MCF 10A (cell line): ENCODE data around the gene HRH2. TPM values are rescaled to one million over a fixed set of nuclear protein-coding genes. Genes with fewer than 3 reads are reported as not detected.

Experiments
- BruUV-seq: library from RNA; stranded (reverse); fragments of 400-500 nt; replicated peaks from 2 replicates; lab custom pipeline; 2021; lab: Mats Ljungman, UMichigan
- CTCF ChIA-PET: fragments of 300-600 bp; sonication (Branson Sonifier 250); formaldehyde crosslinking; extraction: SDS; loops from one replicate; lab custom pipeline; 2021; ENCODE audit warnings: antibody characterized with exemption, inconsistent platforms; lab: Yijun Ruan, JAX
- POLR2A ChIA-PET: fragments of 300-600, 350-650 bp; sonication (Branson Sonifier 250); formaldehyde crosslinking; extraction: SDS; loops from one replicate; lab custom pipeline; 2020; ENCODE audit warnings: antibody characterized with exemption, inconsistent platforms; lab: Yijun Ruan, JAX
- DNase-seq: peaks from one replicate; pipeline ENCODE4 v3.0.0-alpha.2; 2018; ENCODE audit not compliant: unreplicated experiment
- H3K27ac Mint-ChIP-seq: one replicate; pipeline ENCODE4 v1.8.0; 2022; ENCODE audit warnings: mild to moderate bottlenecking, low read depth, mixed read lengths; ENCODE audit not compliant: unreplicated experiment
- H3K27me3 Mint-ChIP-seq: one replicate; pipeline ENCODE4 v1.8.0; 2022; ENCODE audit warnings: mixed read lengths; ENCODE audit not compliant: insufficient read depth, unreplicated experiment
- H3K36me3 Mint-ChIP-seq: one replicate; pipeline ENCODE4 v1.8.0; 2022; ENCODE audit warnings: mild to moderate bottlenecking, moderate library complexity, mixed read lengths; ENCODE audit not compliant: insufficient read depth, unreplicated experiment
- H3K4me1 Mint-ChIP-seq: one replicate; pipeline ENCODE4 v1.8.0; 2022; ENCODE audit warnings: mixed read lengths; ENCODE audit not compliant: insufficient read depth, unreplicated experiment
- H3K4me3 Mint-ChIP-seq: one replicate; pipeline ENCODE4 v1.8.0; 2022; ENCODE audit warnings: mild to moderate bottlenecking, moderate library complexity, mixed read lengths; ENCODE audit not compliant: unreplicated experiment
- H3K9me3 Mint-ChIP-seq: one replicate; pipeline ENCODE4 v1.8.0; 2022; ENCODE audit warnings: mixed read lengths; ENCODE audit not compliant: unreplicated experiment
- CTCF ChIP-seq: fragments of 200-600 bp; IDR thresholded peaks from one replicate; pipeline ENCODE4 v1.8.0; 2022; ENCODE audit warnings: antibody characterized with exemption, mild to moderate bottlenecking; ENCODE audit not compliant: unreplicated experiment
- intact Hi-C: fragments of 100-400 bp; cut with micrococcal nuclease; formaldehyde crosslinking; loops from 2 replicates; pipeline ENCODE4 v1.14.1; 2022
- total RNA-seq: library from RNA; stranded (reverse); gene quantifications from 2 replicates; pipeline ENCODE4 v1.2.3, GENCODE V29; 2022

The HRH2 gene
- total RNA-seq, 1 experiment from 2014 or later: not detected

DNA sequence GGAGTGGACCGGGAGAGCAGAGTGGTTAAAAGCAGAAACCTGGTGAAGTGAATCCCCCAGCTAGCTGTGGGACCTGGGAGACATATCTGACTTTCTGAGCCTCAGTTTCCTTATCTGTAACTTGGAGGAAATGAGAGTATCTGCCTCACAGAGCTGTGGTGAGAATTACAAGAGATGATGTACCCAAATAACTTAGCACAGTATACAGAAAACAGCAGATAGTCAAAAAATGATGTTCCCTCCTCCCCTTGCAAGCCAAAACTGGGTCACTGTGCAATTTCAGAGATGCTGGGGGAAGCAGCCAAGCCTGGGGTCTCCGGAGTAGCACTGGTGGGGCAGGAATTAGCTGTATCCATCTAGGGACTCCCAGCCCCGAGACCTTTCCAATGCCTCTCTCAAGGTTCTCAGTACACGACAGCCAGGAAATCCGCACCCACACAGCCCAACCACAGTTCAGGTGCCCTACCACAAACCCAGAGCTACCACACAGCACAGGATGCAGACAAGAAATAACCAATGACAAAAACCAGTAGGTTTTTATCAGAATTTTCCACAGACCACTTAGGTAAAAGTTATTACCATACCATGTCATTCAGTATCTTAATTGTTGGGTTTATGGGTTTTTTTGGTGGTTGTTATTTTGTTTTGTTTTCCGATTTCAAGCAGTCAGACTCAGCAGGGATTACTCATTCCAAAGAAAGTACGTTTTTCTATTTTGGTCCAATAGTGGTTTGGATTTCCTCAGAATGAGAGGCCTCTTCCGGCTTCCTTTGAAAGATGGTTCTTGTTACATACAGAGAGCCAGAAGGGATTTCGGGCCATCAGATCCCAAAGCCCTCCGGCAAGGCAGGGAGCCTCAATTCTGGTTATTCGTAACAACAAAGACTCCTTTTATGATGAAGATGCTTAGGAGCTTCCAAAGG lies 4.9 kb upstream of the HRH2 start:
- no peaks in the 10 kb centered on the region for H3K36me3 Mint-ChIP-seq
- no peak for TF ChIP-seq CTCF
- H3K27ac Mint-ChIP-seq: no peak overlapping the region
- BruUV-seq: no TSS peak
- no peak overlapping the region for H3K4me3 Mint-ChIP-seq
- H3K9me3 Mint-ChIP-seq: peaks cover 25% of the 10 kb centered on the region
- peaks cover 30% of the 10 kb centered on the region for H3K27me3 Mint-ChIP-seq
- no peaks in the 10 kb centered on the region for H3K4me1 Mint-ChIP-seq
- CTCF ChIA-PET: interaction anchor here (1.6 kb wide), 1 partner anchor 119 kb away, joined by 5 read pairs; no protein-coding TSS in a partner anchor
- POLR2A ChIA-PET: no interaction called here
- DNase-seq: peak; percentile 16
- intact Hi-C loops: no loop called here

DNA sequence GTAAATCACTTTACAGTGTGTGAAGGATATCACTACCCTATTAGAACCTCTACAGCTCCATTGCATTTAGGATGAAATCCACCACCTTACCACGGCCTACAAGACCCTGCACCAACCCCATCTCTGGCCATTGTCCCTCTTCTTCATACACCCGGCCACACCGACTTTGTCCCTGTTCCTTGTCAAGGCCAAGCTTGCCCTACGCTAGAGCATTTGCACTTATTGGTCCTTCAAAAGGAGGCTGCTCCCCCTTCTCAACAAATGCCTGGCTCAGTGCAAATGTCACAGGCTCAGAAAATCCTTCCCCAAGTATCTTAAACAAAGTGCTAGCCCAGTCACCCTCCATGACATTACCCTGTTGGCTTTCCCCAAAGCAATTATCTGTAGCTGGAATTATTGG lies 4.1 kb upstream of the HRH2 start:
- Mint-ChIP-seq H3K9me3 (peaks cover 22% of the 10 kb centered on the region), H3K27me3 (peaks cover 33% of the 10 kb centered on the region), H3K4me3 (no peak overlapping the region), H3K4me1 (no peaks in the 10 kb centered on the region), H3K27ac (no peak overlapping the region), H3K36me3 (no peaks in the 10 kb centered on the region)
- intact Hi-C loops: no loop called here
- POLR2A ChIA-PET: no interaction called here
- no peak for DNase-seq
- CTCF ChIA-PET: no interaction called here
- TF ChIP-seq CTCF: no peak
- BruUV-seq: no TSS peak

DNA sequence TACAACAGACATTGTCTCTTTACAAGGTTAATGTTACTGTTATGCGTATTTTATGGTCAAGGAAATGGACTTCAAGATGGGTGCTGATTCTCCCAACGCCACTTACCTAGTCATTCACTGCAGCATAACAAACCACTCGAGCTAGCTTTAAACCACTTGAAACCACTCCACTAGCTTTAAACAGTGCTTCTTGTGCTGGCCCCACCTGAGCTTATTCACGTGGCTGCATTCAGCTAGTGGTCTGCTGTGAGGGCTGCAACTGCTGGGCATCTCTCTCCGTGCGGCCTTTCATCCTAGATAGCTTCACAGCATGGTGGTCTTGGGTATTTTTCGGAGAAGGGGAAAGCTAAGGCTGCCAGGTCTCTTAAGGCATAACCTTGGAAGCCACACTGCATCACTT lies 3.5 kb upstream of the HRH2 start:
- H3K4me3 Mint-ChIP-seq: no peak overlapping the region
- no peak for DNase-seq
- TF ChIP-seq CTCF: no peak
- BruUV-seq: no TSS peak
- H3K27me3 Mint-ChIP-seq: peaks cover 33% of the 10 kb centered on the region
- intact Hi-C loops: no loop called here
- no peaks in the 10 kb centered on the region for H3K36me3 Mint-ChIP-seq
- H3K27ac Mint-ChIP-seq: no peak overlapping the region
- H3K4me1 Mint-ChIP-seq: no peaks in the 10 kb centered on the region
- ChIA-PET POLR2A (interaction anchor here (0.6 kb wide), 1 partner anchor 397 kb away, joined by 3 read pairs; no protein-coding TSS in a partner anchor), CTCF (interaction anchor here (1.8 kb wide), 1 partner anchor 120 kb away, joined by 9 read pairs; no protein-coding TSS in a partner anchor)
- H3K9me3 Mint-ChIP-seq: peaks cover 16% of the 10 kb centered on the region

GRCh38 chr5:175654807-175655206 lies 3.1 kb upstream of the HRH2 start:
- CTCF ChIA-PET: interaction anchor here (1.8 kb wide), 1 partner anchor 121 kb away, joined by 9 read pairs; no protein-coding TSS in a partner anchor
- Mint-ChIP-seq H3K27me3 (peaks cover 33% of the 10 kb centered on the region), H3K36me3 (no peaks in the 10 kb centered on the region), H3K27ac (no peak overlapping the region), H3K4me3 (no peak overlapping the region), H3K9me3 (peaks cover 14% of the 10 kb centered on the region), H3K4me1 (no peaks in the 10 kb centered on the region)
- intact Hi-C loops: no loop called here
- POLR2A ChIA-PET: interaction anchor here (0.6 kb wide), 1 partner anchor 397 kb away, joined by 3 read pairs; no protein-coding TSS in a partner anchor
- no peak for DNase-seq
- TF ChIP-seq CTCF: no peak
- no TSS peak for BruUV-seq
